Esophagus squamous epithelium (tissue), 4 donors: ENCODE measurements around the gene URGCP.

Source experiments
- CTCF ChIP-seq, 6 experiments: fragments of 450-650 bp in 4 of 6; fragments of 200-600 bp in 2 of 6; sonication (generic) in 2 of 6; IDR thresholded peaks; one replicate each; pipeline ENCODE4 v1.5.1; 2016 to 2019; ENCODE audit warnings: antibody characterized with exemption in 6 of 6, mild to moderate bottlenecking in 4 of 6, moderate library complexity in 4 of 6
- POLR2A ChIP-seq, 4 donors: fragments of 450-650 bp; IDR thresholded peaks; one replicate each; pipeline ENCODE4 v1.6.1; 2017; ENCODE audit warnings: antibody characterized with exemption in 4 of 4, mild to moderate bottlenecking in 4 of 4, moderate library complexity in 3 of 4

GRCh38 chr7:43943417-43944187 is 37.2 kb upstream of the URGCP start:
- TF ChIP-seq CTCF (IDR thresholded peaks at IDR 0.05) (no peak), POLR2A (IDR thresholded peaks at IDR 0.05) (no peak)
